Kidney epithelial cell (primary cell): ENCODE results near the gene WDR83. TPM values are rescaled to one million over a fixed set of nuclear protein-coding genes. Genes with fewer than 3 reads are reported as not detected.
A peak's percentile ranks its signal among the peaks of the same experiment; 100 is the strongest.

Experiments used
- DNase-seq: peaks from one replicate; pipeline ENCODE4 v3.0.0-alpha.2; 2010; ENCODE audit warnings: low read depth
- H3K27me3 ChIP-seq: 2 replicates; pipeline ENCODE4 v1.6.0; 2011; ENCODE audit warnings: low read length; ENCODE audit not compliant: control insufficient read depth, insufficient read depth
- H3K36me3 ChIP-seq: 2 replicates; pipeline ENCODE4 v1.5.1; 2011; ENCODE audit warnings: low read length; ENCODE audit not compliant: control insufficient read depth, insufficient read depth
- H3K4me3 ChIP-seq: 2 replicates; pipeline ENCODE4 v1.5.1; 2011; ENCODE audit warnings: low read depth, mild to moderate bottlenecking, control low read depth, low read length
- total RNA-seq: library from RNA; depleted of rRNA; stranded (reverse); fragments of >200 nt; gene quantifications from 2 replicates; pipeline ENCODE4 v1.2.3, GENCODE V29; 2015
- TF ChIP-seq, protein P1 (sequence below): IDR thresholded peaks from 2 replicates; pipeline ENCODE4 v1.5.1; 2011; ENCODE audit warnings: mild to moderate bottlenecking, moderate library complexity, low read length, control low read depth, inconsistent platforms; ENCODE audit not compliant: insufficient read depth, poor library complexity, severe bottlenecking

The WDR83 gene
- total RNA-seq, 1 donor from 2014 or later: 15.7 TPM

DNA sequence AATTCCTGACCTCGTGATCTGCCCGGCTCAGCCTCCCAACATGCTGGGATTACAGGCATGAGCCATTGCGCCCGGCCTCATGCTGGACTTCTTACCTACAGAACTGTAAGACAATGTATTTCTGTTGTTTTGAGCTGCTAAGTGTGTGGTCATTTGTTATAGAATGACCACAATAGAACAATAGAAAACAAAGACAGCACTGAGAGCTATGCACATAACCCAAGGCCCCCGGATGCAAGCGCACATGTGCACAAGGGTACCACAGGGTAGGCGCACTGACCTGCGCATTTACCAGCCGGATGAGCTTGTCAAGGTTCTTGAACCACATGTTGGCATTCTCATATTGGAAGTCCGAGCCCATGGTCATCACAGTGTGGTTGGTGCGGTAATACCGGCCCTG lies 5.6 kb upstream of the WDR83 start:
- DNase-seq: no peak
- no peaks in the 10 kb centered on the region for H3K27me3 ChIP-seq
- H3K4me3 ChIP-seq: no peak overlapping the region
- TF ChIP-seq, protein P1, sequence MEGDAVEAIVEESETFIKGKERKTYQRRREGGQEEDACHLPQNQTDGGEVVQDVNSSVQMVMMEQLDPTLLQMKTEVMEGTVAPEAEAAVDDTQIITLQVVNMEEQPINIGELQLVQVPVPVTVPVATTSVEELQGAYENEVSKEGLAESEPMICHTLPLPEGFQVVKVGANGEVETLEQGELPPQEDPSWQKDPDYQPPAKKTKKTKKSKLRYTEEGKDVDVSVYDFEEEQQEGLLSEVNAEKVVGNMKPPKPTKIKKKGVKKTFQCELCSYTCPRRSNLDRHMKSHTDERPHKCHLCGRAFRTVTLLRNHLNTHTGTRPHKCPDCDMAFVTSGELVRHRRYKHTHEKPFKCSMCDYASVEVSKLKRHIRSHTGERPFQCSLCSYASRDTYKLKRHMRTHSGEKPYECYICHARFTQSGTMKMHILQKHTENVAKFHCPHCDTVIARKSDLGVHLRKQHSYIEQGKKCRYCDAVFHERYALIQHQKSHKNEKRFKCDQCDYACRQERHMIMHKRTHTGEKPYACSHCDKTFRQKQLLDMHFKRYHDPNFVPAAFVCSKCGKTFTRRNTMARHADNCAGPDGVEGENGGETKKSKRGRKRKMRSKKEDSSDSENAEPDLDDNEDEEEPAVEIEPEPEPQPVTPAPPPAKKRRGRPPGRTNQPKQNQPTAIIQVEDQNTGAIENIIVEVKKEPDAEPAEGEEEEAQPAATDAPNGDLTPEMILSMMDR: no peak
- peaks cover 2% of the 10 kb centered on the region for H3K36me3 ChIP-seq

DNA sequence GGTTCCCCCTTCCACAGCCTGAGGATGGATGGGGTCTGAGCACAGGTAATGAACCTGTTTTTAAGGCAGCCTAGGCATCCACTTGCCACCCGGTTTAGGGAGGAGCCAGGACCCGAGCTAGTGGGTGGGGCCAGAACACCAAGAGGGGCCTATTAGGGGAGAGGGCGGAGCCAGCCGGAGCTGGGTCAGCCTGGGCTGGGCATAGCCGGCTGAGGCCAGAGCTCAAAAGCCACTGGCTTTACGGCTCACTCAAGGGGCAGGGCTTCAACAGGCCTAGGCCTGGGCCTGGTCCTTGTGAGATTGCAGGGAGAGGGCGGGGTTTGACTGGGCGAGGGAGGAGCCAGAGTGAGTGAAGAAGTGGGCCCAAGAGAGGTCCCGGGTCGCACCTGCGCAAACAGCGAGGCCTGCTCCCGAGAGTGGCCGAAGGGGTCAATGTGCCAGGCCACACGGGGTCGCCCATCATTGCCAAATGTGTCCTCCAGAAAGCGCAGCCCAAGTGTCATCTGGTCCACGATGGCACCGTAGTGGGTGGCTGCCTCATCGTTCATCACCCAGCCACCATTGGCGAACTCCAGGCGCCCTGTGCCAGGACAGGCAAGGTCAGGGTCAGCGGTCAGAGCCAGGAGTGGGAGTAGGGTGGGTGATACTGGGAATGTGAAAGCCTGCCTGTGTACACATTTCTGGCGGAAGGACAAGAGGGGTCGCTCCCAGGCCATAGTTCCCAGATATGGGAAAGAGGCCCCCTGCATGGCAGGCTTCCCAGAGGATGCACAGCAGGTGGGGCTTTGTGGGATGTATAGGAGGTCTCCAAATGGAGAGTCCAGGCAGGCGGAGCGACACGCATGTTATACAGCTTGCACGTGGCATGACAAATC lies 2.0 kb upstream of the WDR83 start:
- H3K36me3 ChIP-seq: peaks cover 4% of the 10 kb centered on the region
- TF ChIP-seq, protein P1: no peak
- DNase-seq: no peak

DNA sequence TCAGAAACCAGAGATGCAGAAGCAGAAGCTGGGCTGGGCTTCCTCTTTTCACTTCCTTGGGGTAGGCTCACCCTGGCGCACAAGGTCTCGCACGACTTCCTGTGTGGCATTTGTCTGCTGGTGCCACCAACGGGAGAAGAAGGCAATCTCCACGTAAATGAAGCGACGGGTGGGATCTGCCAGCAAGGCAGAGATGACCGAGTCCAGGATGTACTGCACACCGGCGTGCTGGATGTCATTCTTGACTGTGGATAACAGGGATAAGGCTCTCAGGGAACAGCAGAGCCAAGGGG lies 1.4 kb upstream of the WDR83 start:
- Histone ChIP-seq H3K27me3 (no peaks in the 10 kb centered on the region), H3K4me3 (no peak overlapping the region), H3K36me3 (peaks cover 4% of the 10 kb centered on the region)
- no peak for DNase-seq
- TF ChIP-seq, protein P1: no peak

More for the DNA sequence above, 2.0 kb upstream of the WDR83 start:
- Histone ChIP-seq H3K4me3 (no peak overlapping the region), H3K27me3 (no peaks in the 10 kb centered on the region)

DNA sequence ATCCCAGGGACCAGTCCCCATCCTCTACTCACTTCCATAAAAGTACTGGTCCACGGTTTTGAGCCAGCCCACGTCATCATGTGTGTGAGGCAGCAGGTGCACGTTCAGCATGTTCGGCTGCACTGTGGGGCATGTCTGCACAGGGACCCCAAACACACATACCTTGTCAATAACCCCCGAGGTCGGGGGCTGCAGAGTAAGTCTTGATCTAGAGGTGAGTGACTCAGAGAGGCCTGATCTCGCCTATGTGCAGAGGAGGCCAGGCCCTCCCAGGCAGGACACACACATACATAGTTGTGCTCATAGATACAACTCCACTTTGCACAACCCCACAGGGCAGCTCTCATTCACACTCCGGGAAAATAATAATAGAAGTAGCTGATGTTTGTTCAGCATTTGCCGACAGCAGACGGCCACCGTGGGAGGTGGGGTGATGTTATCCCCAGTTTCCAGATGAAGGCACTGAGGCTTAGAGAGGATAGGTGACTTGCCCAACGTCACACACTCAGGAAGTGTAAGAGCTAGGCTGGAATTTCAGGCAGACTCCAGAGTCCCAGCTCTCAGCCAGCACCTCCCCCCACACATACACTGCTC lies 839 bp upstream of the WDR83 start:
- DNase-seq: no peak
- H3K36me3 ChIP-seq: peaks cover 4% of the 10 kb centered on the region

DNA sequence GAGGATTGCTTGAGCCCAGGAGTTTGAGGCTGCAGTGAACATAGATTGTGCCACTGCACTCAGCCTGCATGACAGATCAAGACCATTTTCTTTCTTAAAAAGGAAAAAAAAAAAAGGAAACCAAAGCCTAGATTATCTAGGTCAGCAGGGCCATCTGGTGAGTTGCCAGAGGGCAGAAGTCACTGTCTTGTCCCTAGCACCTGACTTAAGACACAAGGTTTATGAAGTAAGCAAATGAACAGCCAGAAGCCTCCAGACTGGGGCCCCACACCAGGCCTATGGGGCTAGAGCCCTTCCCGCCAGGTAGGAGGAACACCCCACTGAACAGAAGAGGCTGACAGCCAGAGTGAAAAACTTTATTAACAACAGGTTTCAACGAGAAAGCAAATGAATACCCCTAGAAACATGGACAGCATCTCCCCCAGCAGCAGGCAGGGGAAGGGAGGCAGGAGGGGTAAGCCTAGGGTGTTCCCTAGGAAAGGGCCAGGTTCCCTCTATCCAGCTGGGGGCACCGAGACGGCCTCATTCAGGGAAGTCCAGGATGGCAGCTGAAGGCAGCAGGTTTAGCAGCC lies 1.2 kb downstream of the WDR83 start:
- TF ChIP-seq, protein P1: no peak
- Histone ChIP-seq H3K27me3 (no peaks in the 10 kb centered on the region), H3K4me3 (no peak overlapping the region), H3K36me3 (peaks cover 4% of the 10 kb centered on the region)
- DNase-seq: no peak

More for the DNA sequence above, 839 bp upstream of the WDR83 start:
- TF ChIP-seq, protein P1: no peak
- H3K27me3 ChIP-seq: no peaks in the 10 kb centered on the region
- H3K4me3 ChIP-seq: peak overlapping the region; percentile 82
